ENCODE data around the gene KLHL2.

Gene KLHL2

GRCh38 chr4:165191348-165191656, 16.1 kb upstream of the KLHL2 start:
- POLR2A ChIA-PET, result no interaction called here
- CTCF ChIA-PET, result interaction anchor here (0.9 to 2.5 kb wide), 2 partner anchors 12 to 13 kb away, joined by 5 to 8 read pairs; no protein-coding TSS in a partner anchor
- no peak for DNase-seq (ENCODE audit: extremely low spot score)
- no peak for TF ChIP-seq CTCF (IDR thresholded peaks at IDR 0.05; ENCODE audit: control extremely low read depth, extremely low read depth, low read depth, missing control alignments)

GRCh38 chr4:165191814-165192499, 15.4 kb upstream of the KLHL2 start:
- TF ChIP-seq CTCF (IDR thresholded peaks at IDR 0.05; ENCODE audit: control extremely low read depth, extremely low read depth, low read depth, missing control alignments), result no peak
- POLR2A ChIA-PET, result no interaction called here
- CTCF ChIA-PET, result interaction anchor here (1.5 kb wide), 1 partner anchor 79 kb away, joined by 3 read pairs; no protein-coding TSS in a partner anchor
- no peak for DNase-seq (ENCODE audit: extremely low spot score)

GRCh38 chr4:165192500-165192898, 14.9 kb upstream of the KLHL2 start:
- DNase-seq (ENCODE audit: extremely low spot score), result no peak
- ChIA-PET POLR2A (no interaction called here), CTCF (interaction anchor here (1.5 kb wide), 1 partner anchor 79 kb away, joined by 3 read pairs; no protein-coding TSS in a partner anchor)
- TF ChIP-seq CTCF (IDR thresholded peaks at IDR 0.05; ENCODE audit: control extremely low read depth, extremely low read depth, low read depth, missing control alignments), result no peak

GRCh38 chr4:165192956-165193355, 14.4 kb upstream of the KLHL2 start:
- ChIA-PET POLR2A (no interaction called here), CTCF (interaction anchor here (1.5 kb wide), 1 partner anchor 80 kb away, joined by 3 read pairs; no protein-coding TSS in a partner anchor)
- no peak for DNase-seq (ENCODE audit: extremely low spot score)
- no peak for TF ChIP-seq CTCF (IDR thresholded peaks at IDR 0.05; ENCODE audit: control extremely low read depth, extremely low read depth, low read depth, missing control alignments)

GRCh38 chr4:165194368-165194767, 13.0 kb upstream of the KLHL2 start:
- DNase-seq (ENCODE audit: extremely low spot score), result no peak
- ChIA-PET CTCF (no interaction called here), POLR2A (no interaction called here)
- TF ChIP-seq CTCF (IDR thresholded peaks at IDR 0.05; ENCODE audit: control extremely low read depth, extremely low read depth, low read depth, missing control alignments), result no peak

GRCh38 chr4:165198329-165198728, 9.0 kb upstream of the KLHL2 start:
- DNase-seq (ENCODE audit: extremely low spot score), result no peak
- ChIA-PET CTCF (interaction anchor here (1.5 kb wide), 1 partner anchor 11 kb away, joined by 3 read pairs; no protein-coding TSS in a partner anchor), POLR2A (no interaction called here)
- TF ChIP-seq CTCF (IDR thresholded peaks at IDR 0.05; ENCODE audit: control extremely low read depth, extremely low read depth, low read depth, missing control alignments), result no peak

All from GM10248 (cell line).